ENCODE measurements around the gene ATG2A. TPM values are rescaled to one million over a fixed set of nuclear protein-coding genes. Genes with fewer than 3 reads are reported as not detected.

The ATG2A gene
- total RNA-seq, 4 donors from 2014 or later, result 73.8 to 118 (median 91.2) TPM

DNA sequence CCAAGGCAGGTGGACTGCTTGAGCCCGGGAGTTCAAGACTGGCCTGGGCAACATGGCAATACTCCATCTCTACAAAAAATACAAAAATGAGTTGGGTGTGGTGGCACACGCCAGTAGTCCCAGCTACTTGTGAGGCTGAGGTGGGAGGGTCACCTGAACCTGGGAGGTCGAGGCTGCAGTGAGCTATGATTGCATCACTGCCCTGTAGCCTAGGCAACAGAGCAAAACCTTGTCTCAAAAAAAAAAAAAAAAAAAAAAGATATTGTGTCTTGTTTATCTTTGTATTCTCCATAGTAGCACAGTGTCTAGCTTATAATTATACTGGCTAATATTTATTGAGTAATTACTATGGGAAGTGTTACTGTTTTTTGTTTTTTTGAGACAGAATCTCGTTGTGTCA lies 34.5 kb upstream of the ATG2A start:
- H3K4me3 ChIP-seq (ENCODE audit: low read depth, poor library complexity, severe bottlenecking), result no peak overlapping the region
- TF ChIP-seq, protein P1, sequence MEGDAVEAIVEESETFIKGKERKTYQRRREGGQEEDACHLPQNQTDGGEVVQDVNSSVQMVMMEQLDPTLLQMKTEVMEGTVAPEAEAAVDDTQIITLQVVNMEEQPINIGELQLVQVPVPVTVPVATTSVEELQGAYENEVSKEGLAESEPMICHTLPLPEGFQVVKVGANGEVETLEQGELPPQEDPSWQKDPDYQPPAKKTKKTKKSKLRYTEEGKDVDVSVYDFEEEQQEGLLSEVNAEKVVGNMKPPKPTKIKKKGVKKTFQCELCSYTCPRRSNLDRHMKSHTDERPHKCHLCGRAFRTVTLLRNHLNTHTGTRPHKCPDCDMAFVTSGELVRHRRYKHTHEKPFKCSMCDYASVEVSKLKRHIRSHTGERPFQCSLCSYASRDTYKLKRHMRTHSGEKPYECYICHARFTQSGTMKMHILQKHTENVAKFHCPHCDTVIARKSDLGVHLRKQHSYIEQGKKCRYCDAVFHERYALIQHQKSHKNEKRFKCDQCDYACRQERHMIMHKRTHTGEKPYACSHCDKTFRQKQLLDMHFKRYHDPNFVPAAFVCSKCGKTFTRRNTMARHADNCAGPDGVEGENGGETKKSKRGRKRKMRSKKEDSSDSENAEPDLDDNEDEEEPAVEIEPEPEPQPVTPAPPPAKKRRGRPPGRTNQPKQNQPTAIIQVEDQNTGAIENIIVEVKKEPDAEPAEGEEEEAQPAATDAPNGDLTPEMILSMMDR (IDR thresholded peaks at IDR 0.05), result no peak
- no peak for TF ChIP-seq POLR2A (IDR thresholded peaks at IDR 0.05)
- intact Hi-C loops (cut with DNase I; ENCODE audit: low total_unique reads), result no loop called here
- no peak for DNase-seq (ENCODE audit: low spot score in 2 of 2)
- 60 to 62% methylated on average over 4 of the region's 4 CpGs for WGBS, 2 donors

DNA sequence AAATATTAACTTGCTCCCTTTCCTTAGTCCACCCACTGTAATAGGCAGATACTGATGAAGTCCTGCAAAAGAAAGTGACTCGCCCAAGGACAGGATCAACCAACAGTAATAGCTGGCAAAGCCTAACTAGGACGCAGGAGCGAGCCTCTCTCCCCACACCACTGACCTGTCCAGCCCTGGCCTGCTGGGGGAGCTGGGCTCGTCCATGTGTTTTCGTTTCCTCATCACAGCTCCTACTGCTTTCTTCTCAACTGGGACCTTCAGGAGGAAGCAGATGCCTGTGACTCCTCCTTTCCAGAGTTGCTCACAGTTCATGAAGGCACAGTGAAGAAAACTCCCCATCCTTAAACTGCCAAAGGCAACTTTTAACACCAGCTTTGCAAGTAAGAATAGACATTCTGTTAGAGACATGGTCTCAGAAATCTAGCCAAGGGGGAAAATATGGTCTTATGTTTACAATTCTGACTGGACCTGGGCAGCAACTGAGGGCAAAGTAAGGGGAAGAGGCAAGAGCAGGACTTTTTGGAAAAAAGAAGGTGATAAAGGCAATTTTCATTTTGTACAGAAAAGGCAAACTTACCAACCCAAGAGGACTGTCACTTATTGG lies 30.3 kb upstream of the ATG2A start:
- intact Hi-C loops (cut with DNase I; ENCODE audit: low total_unique reads), result no loop called here
- DNase-seq (ENCODE audit: low spot score in 2 of 2), result no peak
- H3K4me3 ChIP-seq (ENCODE audit: low read depth, poor library complexity, severe bottlenecking), result no peak overlapping the region
- TF ChIP-seq POLR2A (IDR thresholded peaks at IDR 0.05), result no peak
- TF ChIP-seq, protein P1 (IDR thresholded peaks at IDR 0.05), result no peak
- 64 to 72% methylated on average over 5 of the region's 5 CpGs for WGBS, 2 donors

DNA sequence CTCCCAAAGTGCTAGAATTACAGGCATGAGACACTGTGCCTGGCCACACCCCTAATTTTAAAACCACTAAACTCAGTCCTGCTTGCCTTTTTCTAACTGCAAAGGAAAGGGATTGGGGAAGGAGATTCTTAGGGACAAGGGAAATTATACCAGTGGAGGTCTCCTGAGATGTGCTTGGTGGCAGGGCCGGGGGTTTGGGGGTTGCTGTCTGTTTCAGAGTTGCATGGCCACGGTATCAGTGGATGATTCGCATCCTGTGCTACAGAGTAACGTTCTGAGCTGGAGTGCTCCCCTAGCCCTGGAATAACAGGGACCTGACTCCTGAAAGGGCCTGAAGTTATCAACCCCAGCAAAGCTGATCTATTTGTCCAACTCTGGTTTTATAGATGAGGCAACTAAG lies 19.5 kb upstream of the ATG2A start:
- intact Hi-C loops (cut with DNase I; ENCODE audit: low total_unique reads), result loop anchor here (5.0 kb wide), 1 partner anchor 729 kb away; the partner anchor contains the start of gene FERMT3
- H3K4me3 ChIP-seq (ENCODE audit: low read depth, poor library complexity, severe bottlenecking), result no peak overlapping the region
- DNase-seq (ENCODE audit: low spot score in 2 of 2), result peak in 1 of 2 donors; percentile 63
- WGBS, 2 donors, result 71 to 82% methylated on average over 4 of the region's 4 CpGs
- TF ChIP-seq POLR2A (IDR thresholded peaks at IDR 0.05), result no peak
- TF ChIP-seq, protein P1 (IDR thresholded peaks at IDR 0.05), result no peak

DNA sequence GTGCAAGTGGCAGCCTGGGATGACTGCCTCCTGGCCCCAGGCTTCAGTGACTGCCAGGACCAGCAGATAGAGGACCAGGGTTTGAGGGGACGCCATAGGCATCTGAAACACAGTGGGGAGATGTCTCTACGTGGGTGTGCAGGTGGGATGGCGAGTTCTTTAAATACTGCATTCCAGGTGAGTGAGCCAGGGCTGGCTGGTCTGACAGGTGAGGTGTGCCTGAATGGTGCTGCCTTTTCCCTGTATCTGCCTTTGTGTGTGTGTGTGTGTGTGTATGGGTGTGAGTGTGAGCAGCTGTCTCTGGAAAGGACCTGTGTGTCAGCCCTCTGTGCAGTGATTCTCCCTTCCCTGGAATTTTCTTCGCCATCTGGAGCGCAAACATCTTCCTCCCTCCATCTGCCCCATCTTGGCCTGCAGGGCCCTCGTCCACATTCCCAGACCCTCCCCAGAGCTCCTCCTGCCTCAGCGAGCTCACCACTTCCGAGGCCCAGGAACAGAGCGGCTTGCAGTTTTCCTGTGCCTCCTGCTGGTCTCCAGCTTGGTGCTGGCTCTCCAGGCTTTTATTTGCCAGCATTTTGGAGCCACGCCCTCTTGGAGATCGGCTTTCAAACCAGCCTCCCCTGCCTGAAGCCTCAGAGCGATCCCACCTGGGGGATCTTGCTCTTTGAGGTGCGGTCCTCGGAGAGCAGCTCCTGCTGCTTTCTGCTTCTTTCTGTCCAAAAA lies 18.5 kb upstream of the ATG2A start, which contains the start of gene GPHA2:
GPHA2 (minus strand) TSS at position 535 of the 723 bp plus-strand sequence; CDS start at position 102, 433 bp downstream.
- TF ChIP-seq POLR2A (IDR thresholded peaks at IDR 0.05), result no peak
- TF ChIP-seq, protein P1 (IDR thresholded peaks at IDR 0.05), result no peak
- DNase-seq (ENCODE audit: low spot score in 2 of 2), result peak in 1 of 2 donors; percentile 69
- WGBS, 2 donors, result 46 to 53% methylated on average over 14 of the region's 14 CpGs
- intact Hi-C loops (cut with DNase I; ENCODE audit: low total_unique reads), result loop anchor here (5.0 kb wide), 1 partner anchor 728 kb away; the partner anchor contains the start of gene FERMT3
- H3K4me3 ChIP-seq (ENCODE audit: low read depth, poor library complexity, severe bottlenecking), result no peak within 1 kb of the TSS

DNA sequence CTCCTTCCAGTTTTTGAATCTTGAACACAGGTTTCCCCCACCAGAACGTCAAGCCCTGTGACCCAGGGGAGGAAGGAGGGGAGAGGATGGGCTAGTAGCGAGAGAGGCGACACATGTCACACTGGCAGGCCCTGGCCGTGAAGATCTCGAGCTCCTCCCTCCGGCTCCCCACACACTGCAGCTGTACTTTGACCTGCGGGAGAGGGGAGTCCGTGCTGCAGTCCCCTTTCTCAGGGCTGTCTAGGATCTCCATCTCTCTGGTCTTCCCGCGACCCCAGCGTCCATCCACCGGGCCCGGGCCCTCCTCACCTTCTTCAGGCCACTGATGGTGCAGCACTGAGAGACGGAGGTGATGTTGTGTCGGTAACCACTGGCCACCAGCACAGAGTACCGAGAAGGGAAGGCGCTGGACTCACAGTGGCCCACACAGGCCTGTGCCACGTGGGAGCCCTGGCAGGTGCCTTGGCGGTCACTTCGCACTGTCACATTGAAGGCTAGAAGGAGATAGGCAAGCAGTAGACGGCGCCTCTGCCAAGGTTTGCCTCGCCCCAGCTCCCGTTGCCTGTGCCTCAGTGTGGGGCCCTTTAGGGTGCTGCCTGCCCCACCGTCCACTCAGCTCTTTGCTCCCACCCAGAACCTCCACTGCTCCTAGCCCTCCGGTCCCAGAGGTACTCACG lies 17.8 kb upstream of the ATG2A start:
- intact Hi-C loops (cut with DNase I; ENCODE audit: low total_unique reads), result loop anchor here (5.0 kb wide), 1 partner anchor 728 kb away; the partner anchor contains the start of gene FERMT3
- no peak overlapping the region for H3K4me3 ChIP-seq (ENCODE audit: low read depth, poor library complexity, severe bottlenecking)
- 77 to 85% methylated on average over 27 of the region's 27 CpGs for WGBS, 2 donors
- TF ChIP-seq, protein P1 (IDR thresholded peaks at IDR 0.05), result no peak
- TF ChIP-seq POLR2A (IDR thresholded peaks at IDR 0.05), result no peak
- peak in 1 of 2 donors; percentile 76 for DNase-seq (ENCODE audit: low spot score in 2 of 2)
